ENCODE results near the gene TTC8. TPM values are rescaled to one million over a fixed set of nuclear protein-coding genes. Genes with fewer than 3 reads are reported as not detected.
A peak's percentile ranks its signal among the peaks of the same experiment; 100 is the strongest.

TTC8 gene
- total RNA-seq (2013) = 2.3 TPM
- polyA plus RNA-seq (1 to 10 TPM; 2.3 to 3.7 (median 2.7) TPM), polyA minus RNA-seq (0.69 and 3.8 TPM in 2 replicates), total RNA-seq (0.25 to 5.1 (median 1.7) reads per million in 11 experiments)

DNA sequence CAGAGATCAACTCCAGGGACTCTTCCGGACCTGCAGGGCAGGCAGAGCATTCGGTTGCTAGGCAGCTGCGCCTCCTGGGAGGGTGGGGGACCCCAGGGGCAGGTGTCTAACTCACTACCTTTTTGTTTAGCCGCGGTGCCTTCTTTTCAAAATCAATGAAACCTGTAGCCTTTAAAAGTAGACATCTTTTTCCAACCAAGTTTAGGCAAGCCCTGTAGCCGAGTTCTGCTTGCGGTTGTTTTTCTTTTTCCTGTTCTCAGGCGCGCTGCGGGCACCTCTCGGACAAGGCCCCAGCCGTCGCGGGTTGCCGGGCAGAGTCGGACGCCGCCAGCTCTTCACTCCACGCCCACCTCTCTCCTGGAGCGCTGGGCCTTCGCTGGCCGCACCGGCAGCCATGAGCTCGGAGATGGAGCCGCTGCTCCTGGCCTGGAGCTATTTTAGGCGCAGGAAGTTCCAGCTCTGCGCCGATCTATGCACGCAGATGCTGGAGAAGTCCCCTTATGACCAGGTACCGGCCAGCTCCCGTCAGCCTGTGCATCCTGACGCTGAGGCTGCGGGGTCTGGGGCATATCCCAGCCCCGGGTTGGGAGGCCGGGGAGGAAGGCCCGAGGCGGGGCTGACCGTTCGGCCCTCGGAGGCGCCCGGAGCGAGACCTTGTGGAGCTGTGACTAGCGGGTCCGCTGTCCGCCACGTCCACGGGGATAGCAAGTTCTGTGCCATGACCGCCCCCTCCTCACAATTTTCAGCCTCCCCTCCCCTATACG lies at the start of gene TTC8:
Gene TTC8, plus strand, starts transcription at position 338 of the 764 bp plus-strand sequence. Its CDS starts 57 bp downstream, at position 395.
- no peaks in the 10 kb centered on the region for H3K9me3 ChIP-seq (replicated peaks in 1 of 2; ENCODE audit: control insufficient read depth in 1 of 2, insufficient read depth in 1 of 2, low read length in 2 of 2)
- no peak for TF ChIP-seq CTCF (IDR thresholded peaks at IDR 0.05)
- peak within 1 kb of the TSS; percentile 96 to 99 (median 99) for H3K27ac Mint-ChIP-seq
- no peaks in the 10 kb centered on the region for H3K27me3 ChIP-seq (ENCODE audit: control insufficient read depth in 2 of 2, insufficient read depth in 2 of 2, low read length in 2 of 2)
- peaks cover 17 to 19% of the 10 kb centered on the region in 2 donors for H3K4me1 ChIP-seq (ENCODE audit: control insufficient read depth in 1 of 2, insufficient read depth in 2 of 2, low read length in 2 of 2)
- H3K36me3 Mint-ChIP-seq = no peaks in the 10 kb centered on the region
- intact Hi-C loops (cut with micrococcal nuclease) = no loop called here
- H3K4me3 Mint-ChIP-seq = peak within 1 kb of the TSS; percentile 74 to 98
- no peaks in the 10 kb centered on the region for H3K79me2 ChIP-seq (ENCODE audit: insufficient read depth, low read length)
- H3K4me3 ChIP-seq (replicated peaks in 1 of 3; ENCODE audit: low read depth in 2 of 3, low read length in 3 of 3) = peak within 1 kb of the TSS; percentile 68 to 82 (median 81)
- H3K9me3 Mint-ChIP-seq = no peaks in the 10 kb centered on the region
- peak within 1 kb of the TSS; percentile 73 for H3K9ac ChIP-seq (ENCODE audit: insufficient read depth, low read length, poor library complexity, severe bottlenecking)
- peaks cover 18% of the 10 kb centered on the region for H3K4me1 Mint-ChIP-seq
- H3K27me3 Mint-ChIP-seq (ENCODE audit: low read depth in 3 of 3) = peaks cover 1 to 11% (median 6%) of the 10 kb centered on the region in 3 donors
- peak within 1 kb of the TSS; percentile 98 for H2AFZ ChIP-seq (ENCODE audit: insufficient read depth, low read depth, low read length, poor library complexity, severe bottlenecking)
- peak; percentile 78 to 84 (median 82) for DNase-seq
- H4K20me1 ChIP-seq (ENCODE audit: insufficient read depth, low read length) = no peaks in the 10 kb centered on the region
- no peaks in the 10 kb centered on the region for H3K36me3 ChIP-seq (replicated peaks in 1 of 2; ENCODE audit: control insufficient read depth in 1 of 2, insufficient read depth in 2 of 2, low read length in 2 of 2)
- H3K4me2 ChIP-seq (replicated peaks; ENCODE audit: extremely low read depth, low read length, poor library complexity, severe bottlenecking) = peak within 1 kb of the TSS; percentile 95
- under 1% methylated on average over 47 of the region's 50 CpGs for whole genome bisulfite sequencing (ENCODE audit: insufficient coverage)
- H3K27ac ChIP-seq (ENCODE audit: low read depth in 1 of 2, low read length in 2 of 2) = peak within 1 kb of the TSS; percentile 34 to 85

DNA sequence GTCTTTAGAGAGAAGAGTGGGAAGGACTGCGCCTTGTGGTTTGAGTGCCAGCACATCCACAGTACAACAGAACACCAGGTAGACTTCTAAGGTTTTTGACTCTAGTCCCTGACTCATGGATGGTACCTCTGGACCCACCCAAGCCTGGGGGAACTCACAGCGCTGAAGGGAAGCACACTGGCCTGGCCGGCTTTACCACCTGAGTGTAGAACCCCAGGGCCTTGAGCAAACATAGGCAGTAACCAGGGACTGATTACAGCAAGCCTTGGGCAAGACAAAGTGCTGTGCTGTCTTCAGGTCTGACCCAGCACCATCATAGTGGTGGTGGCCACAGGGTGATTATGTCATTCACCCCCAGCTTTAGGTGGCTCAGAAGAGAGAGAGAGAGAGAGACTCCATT lies 48.9 kb upstream of the TTC8 start:
- no peak for DNase-seq
- Mint-ChIP-seq H3K9me3 (peaks cover under 1 to 7% (median 3%) of the 10 kb centered on the region in 7 donors), H3K27ac (no peak overlapping the region), H3K27me3 (ENCODE audit: low read depth in 3 of 3) (peaks cover 1 to 4% (median 3%) of the 10 kb centered on the region in 3 donors), H3K36me3 (no peaks in the 10 kb centered on the region), H3K4me3 (no peak overlapping the region), H3K4me1 (no peaks in the 10 kb centered on the region)
- H3K9me3 ChIP-seq (replicated peaks in 1 of 2; ENCODE audit: control insufficient read depth in 1 of 2, insufficient read depth in 1 of 2, low read length in 2 of 2) = peaks cover 0 to 2% of the 10 kb centered on the region in 2 donors
- H3K4me1 ChIP-seq (ENCODE audit: control insufficient read depth in 1 of 2, insufficient read depth in 2 of 2, low read length in 2 of 2) = no peaks in the 10 kb centered on the region
- intact Hi-C loops (cut with micrococcal nuclease) = no loop called here
- H4K20me1 ChIP-seq (ENCODE audit: insufficient read depth, low read length) = no peaks in the 10 kb centered on the region
- no peak overlapping the region for H3K9ac ChIP-seq (ENCODE audit: insufficient read depth, low read length, poor library complexity, severe bottlenecking)
- no peak overlapping the region for H3K4me3 ChIP-seq (replicated peaks in 1 of 3; ENCODE audit: low read depth in 2 of 3, low read length in 3 of 3)
- no peak overlapping the region for H2AFZ ChIP-seq (ENCODE audit: insufficient read depth, low read depth, low read length, poor library complexity, severe bottlenecking)
- 90% methylated on average over 2 of the region's 3 CpGs for WGBS (ENCODE audit: insufficient coverage)
- H3K79me2 ChIP-seq (ENCODE audit: insufficient read depth, low read length) = no peaks in the 10 kb centered on the region
- H3K36me3 ChIP-seq (replicated peaks in 1 of 2; ENCODE audit: control insufficient read depth in 1 of 2, insufficient read depth in 2 of 2, low read length in 2 of 2) = no peaks in the 10 kb centered on the region
- TF ChIP-seq CTCF (IDR thresholded peaks at IDR 0.05) = no peak
- H3K27me3 ChIP-seq (ENCODE audit: control insufficient read depth in 2 of 2, insufficient read depth in 2 of 2, low read length in 2 of 2) = no peaks in the 10 kb centered on the region
- H3K4me2 ChIP-seq (replicated peaks; ENCODE audit: extremely low read depth, low read length, poor library complexity, severe bottlenecking) = no peak overlapping the region
- H3K27ac ChIP-seq (ENCODE audit: low read depth in 1 of 2, low read length in 2 of 2) = no peak overlapping the region

Measured in CD14-positive monocyte (primary cell).